CD4-positive, alpha-beta T cell treated with Interleukin-15 for 1 hour (primary cell): ENCODE measurements around the gene DENND4C.
"Not testable (repeated sequence)": the region's sequence is repeated elsewhere in the genome, so short reads cannot be mapped to it uniquely, and the experiment has no call there.

Source experiments
- DNase-seq: peaks from one replicate; pipeline ENCODE4 v3.0.0-alpha.2; 2020

DENND4C gene

DNA sequence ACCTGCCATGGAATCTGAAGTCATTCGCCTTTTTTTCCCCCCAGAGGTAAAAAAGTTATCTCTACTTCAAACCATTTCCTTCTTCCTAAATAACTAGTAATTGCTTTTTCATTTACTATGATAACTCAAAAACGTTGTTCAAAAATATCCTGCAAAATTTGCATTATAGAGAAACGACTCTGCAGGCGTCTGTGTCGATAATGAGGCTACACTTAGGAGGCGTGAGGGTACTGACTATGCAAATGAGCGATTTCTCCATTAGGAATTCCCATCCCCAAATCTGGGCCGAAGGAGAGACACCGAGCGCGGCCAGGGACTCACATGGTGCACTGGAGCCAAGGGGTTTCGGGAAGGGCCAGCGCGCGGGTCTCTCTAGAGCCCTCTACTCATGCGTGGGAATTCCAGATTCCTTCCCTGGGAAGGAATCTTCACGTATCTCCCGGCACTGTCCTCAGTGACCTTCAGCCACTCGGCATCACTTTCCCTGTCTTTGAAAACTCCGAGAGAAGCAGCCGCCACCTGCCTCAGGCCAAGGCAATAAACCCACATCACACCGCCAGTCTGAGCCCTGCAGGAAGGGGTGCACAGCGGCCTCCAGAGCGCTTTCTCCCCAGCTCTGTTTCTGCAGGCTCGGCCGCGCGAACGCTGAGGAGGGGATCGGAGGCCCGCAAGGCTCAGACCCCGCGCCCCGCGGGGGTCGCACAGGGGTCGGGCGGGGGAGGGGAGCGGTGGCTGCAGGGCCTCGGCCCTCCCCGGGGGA, 718 bp upstream of the DENND4C start:
- DNase-seq: no peak

DNA sequence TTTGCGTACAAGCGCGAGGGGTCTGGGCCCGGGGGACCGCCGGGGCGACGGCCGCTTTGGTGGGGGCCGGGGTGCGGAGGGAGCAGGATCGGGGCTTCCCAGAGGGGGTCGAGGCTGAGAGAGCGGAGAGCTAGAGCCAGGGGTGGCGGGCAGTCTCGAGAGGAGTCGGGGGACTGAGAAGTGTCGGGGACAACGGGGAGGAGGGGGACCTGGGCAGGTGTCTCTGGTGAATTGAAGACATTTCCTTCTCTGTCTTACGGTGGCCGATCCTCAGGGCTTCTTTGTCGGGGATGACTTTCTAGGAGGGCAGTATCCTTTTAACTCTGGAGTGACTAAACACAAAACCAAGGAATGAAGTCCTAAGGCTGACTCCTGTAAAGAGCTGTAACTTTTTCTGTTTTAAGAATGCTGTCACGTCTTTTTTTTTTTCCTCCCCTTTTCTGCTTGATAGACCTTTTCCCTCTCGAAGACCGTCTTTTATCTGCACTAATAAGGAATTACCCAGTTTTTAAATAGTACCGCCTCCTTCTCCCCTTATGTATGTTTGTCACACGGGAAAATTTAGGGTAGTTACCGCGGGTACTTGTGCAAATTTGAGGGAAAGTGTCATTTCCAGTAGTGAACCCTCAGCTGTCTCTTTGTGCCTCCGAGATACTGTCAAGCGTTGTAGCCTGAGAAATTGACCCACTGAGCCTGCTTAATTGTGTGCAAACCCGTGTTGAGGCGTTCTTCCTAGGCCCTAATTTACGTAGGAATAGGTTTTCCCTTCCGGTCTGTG, 822 bp downstream of the DENND4C start:
- no peak for DNase-seq

DNA sequence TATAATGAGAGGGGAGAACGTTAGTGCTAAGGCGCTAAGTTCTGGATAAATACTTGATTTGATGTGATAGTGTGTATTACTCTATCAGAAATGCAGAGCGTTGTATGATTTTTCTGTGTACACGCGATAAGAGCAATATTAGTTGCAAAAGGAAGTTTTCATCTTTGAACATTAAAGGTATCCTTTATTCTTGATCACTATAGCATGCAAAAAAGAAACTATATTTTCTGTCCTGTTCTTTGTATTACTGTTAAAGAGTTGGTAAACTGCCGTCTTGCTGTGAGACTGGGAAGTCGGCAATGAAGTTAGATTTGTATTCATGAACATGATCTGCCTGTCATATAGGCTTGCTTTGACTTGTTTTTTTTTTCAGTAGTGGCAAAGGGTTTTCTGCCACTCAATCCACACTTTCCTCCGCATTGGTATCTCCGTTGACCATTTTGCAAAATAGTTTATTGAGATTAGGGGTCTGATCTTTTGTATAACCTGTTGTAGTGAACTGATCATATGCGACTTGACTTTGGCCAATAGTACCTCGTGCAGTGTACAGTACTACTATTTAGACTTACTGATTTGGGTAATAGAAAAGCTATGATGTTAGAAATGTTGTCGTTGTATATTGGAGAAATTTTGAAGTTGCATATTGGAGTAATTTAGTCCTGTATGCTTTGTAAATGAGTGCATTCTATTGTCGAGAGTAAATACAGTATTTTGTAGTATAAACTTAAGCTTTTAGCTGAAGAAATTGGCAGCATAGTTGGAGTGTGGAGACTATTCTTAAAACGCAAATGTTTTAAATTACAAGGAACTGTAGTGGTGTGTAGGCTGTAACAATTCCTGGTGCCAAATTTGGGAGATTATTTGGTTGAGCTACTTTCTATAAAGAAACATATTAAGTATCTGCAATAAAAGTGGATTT, 1.7 kb downstream of the DENND4C start:
- no peak for DNase-seq

DNA sequence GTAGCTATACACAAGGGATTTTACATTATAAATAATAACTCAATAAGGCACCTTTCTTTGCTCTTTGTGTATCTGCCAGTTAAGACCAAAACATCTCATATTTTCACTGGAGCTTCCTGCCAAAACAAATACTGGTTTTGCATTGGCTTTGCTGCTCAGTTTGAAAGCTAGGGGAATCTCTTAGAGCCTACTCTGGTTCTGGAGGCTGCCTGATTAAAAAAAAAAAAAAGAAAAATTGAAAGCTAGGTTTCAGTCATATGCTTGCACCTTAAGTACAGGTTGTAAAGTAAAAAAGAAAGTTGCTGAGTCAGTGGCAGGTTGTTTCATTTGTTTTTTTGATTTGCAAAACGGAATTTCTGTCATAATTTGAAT, 2.3 kb downstream of the DENND4C start:
- DNase-seq: no peak

DNA sequence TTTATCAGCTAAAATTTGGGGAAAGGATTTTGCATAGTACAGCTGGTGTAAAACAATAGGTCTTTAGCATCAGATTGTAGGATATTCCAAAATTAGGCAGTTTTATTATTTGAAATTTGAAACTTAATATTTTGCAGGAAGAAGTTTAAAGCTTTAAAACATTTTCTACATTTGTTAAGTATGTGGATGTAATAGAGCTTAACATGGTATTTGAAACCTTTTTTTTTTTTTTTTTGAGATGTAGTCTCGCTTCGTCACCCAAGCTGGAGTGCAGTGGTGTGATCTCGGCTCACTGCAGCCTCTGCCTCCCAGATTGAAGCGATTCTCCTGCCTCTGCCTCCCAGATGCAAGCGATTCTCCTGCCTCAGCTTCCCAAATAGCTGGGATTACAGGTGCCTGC, 2.9 kb downstream of the DENND4C start:
- no peak for DNase-seq

DNA sequence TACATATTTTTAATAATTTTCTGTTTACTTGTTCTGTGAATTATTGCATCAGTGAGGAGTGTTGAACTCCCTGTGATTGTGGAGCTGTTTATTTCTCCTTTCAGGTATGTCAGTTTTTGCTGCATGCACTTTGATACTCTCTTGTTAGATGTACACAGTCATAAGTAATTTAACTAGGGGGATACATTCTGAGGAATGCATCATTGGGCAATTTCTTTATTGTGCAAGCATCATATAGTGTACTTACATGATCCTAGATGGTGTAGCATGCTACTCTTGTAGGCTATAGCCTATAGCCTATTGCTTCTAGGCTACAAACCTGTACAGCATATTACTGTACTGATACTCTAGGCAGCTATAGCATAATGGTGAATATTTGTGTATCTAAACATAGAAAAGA, 9.5 kb downstream of the DENND4C start:
- DNase-seq: no peak

DNA sequence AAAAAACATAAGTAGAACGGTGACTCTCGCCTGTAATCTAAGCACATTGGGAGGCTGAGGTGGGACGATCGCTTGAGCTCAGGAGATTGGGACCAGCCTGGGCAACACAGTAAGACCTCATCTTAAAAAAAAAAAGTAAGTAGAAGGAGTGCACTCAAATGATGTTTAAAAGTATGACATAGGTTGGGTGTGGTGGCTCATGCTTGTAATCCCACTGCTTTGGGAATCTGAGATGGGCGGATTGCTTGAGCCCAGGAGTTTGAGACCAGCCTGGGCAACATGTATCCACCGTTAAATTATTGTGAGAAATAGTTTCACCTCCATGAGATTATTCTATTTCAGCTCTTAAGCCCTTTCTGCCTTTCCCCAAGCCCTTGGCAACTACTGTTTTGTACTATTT, 11.2 kb downstream of the DENND4C start:
- no peak for DNase-seq

DNA sequence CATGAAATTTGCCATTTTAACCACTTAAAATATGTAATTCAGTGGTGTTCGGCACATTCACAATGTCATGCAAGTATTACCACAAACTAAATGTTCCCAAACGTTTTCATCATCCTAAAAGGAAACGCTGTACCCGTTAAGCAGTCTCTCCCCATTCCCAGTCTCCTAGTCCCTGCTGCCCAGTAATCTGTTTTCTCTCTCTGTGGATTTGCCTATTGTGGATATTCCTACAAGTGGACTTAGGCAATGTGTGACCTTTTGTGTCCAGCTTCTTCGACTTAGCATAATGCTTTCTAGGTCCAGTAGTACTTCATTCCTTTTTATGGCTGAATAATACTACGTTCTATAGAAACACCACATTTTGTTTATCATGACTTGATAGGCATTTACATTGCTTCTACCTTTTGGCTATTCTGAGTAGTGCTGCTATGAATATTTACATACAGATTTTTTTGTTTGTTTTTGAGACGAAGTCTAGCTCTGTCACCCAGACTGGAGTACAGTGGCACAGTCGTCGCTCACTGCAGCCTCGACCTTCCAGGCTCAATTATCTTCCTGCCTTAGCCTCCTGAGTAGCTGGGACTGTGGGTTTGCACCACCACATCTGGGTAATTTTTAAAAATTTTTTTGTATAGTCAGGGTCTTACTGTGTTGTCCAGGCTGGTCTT, 13.0 kb downstream of the DENND4C start:
- no peak for DNase-seq

DNA sequence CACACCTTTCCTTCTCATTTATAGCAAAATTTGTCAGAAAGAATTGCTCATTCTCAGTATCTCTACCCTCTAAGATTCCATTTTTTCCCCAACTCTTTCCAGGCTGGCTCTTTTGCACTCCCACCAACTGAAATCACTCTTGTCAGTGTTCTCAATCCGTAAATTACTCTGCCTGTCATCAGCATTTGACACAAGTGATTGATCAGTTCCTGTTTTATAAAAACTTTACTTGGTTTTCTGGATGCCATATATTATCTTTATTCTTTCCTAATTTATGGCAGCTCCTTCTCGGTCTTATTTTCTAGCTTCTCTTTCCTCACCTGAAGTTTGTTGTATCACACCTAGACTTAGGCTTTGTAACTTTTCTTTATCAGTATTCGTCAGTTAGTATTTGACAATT, 16.4 kb downstream of the DENND4C start:
- DNase-seq: no peak

DNA sequence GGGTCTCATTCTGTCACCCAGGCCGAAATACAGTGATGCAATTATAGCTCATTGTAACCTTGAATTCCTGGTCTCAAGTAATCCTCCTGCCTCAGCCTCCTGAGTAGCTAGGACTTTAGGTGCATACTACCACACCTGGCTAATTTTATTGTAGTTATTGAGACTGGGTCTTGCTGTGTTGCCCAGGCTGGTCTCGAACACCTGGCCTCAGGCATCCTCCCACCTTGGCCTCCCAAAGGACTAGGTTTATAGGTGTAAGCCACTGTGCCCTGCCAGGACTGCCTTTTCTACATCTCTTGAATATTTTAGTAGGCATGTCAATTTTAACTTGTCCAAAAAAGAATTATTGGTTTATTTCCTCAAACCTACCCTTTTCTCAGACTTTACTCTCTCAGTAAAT, 16.9 kb downstream of the DENND4C start:
- DNase-seq: no peak

DNA sequence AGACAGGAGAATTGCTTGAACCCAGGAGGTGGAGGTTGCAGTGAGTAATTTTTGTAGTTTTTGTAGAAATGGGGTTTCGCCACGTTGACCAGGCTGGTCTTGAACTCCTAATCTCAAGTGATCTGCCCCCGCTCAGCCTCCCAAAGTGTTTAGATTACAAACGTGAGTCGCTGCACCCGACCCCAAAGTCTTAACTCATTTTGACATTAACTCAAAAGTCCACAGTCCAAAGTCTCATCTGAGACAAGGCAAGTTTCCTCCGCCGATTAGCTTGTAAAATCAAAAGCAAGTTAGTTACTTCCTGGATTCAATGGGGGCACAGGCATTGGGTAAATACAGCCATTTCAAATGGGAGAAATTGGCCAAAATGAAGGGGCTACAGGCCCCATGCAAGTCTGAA, 19.9 kb downstream of the DENND4C start:
- not testable (repeated sequence) for DNase-seq

DNA sequence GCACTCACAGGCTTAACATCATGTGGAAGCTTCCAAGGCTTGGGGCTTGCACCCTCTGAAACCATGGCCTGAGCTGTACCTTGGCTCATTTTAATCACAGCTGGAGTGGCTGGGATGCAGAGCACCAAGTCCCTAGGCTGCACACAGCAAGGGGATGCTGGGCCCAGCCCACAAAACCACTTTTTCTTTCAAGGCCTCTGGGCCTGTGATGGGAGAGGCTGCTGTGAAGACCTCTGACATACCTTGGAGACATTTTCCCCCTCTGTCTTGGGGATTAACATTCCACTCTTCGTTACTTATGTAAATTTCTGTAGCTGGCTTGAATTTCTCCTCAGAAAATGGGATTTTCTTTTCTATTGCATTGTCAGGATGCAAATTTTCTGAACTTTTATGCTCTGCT, 20.7 kb downstream of the DENND4C start:
- not testable (repeated sequence) for DNase-seq

DNA sequence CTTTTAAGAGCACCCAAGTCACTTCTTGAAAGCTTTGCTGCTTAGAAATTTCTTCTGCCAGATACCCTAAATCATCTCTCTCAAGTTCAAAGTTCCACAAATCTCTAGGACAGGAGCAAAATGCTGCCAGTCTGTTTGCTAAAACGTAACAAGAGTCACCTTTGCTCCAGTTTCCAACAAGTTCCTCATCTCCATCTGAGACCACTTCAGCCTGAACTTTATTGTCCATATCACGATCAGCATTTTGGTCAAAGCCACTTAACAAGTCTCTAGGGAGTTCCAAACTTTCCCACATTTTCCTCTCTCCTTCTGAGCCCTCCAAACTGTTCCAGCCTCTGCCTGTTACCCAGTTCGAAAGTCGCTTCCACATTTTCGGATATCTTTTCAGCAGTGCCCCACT, 21.1 kb downstream of the DENND4C start:
- not testable (repeated sequence) for DNase-seq

DNA sequence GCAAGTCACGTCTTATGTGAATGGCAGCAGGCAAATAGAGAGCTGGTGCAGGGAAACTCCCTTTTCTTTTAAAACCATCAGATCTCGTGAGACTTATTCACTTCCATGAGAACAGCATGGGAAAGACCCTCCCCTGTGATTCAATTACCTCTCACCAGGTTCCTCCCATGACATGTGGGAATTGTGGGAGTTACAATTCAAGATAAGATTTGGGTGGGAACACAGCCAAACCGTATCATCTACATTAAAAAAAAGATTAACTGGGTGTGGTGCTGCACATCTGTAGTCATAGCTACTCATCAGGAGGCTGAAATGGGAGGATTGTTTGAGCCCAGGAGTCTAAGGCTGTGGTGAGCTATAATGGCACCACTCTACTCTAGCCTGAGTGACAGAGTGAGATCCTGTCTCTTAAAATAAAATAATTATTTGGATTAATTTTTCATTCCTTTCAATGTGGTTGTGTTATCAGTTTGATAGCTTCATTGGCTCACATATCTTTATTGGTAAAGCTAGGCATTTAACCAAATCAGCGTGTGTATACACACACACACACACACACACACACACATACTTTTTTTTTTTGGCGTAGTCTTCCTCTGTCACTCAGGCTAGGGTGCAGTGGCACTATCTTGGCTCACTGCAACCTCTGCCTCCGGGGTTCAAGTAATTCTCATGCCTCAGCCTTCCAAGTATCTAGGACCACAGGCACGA, 21.8 kb downstream of the DENND4C start:
- no peak for DNase-seq

DNA sequence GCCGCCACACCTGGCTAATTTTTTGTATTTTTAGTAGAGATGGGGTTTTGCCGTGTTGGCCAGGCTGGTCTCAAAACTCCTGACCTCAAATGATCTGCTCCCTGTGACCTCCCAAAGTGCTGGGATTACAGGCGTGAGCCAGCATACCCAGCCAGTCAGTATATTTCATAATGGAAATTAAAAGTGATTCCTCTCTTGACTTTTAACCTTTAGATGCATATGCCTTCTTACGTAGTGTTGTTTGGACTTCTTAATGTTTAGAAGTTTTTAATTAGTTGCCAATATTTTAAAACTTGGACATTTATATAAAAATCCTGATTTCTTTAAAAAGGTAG, 22.4 kb downstream of the DENND4C start:
- DNase-seq: no peak

DNA sequence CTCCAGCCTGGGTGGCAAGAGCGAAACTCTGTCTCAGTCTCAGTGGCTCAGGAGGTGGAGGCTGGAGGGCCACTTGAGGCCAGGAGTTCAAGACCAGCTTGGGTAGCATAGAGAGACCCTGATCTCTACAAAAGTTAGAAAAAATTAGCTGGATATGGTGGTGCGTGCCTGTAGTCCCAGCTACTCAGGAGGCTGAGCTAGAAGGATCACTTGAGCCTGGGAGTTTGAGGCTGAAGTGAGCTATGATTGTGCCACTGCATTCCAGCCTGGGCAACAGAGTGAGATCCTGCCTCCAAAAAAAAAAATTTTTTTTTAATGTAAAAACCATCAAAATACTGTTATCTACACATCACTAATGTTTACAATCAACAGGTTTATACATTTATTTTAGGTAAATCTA, 24.6 kb downstream of the DENND4C start:
- DNase-seq: no peak

DNA sequence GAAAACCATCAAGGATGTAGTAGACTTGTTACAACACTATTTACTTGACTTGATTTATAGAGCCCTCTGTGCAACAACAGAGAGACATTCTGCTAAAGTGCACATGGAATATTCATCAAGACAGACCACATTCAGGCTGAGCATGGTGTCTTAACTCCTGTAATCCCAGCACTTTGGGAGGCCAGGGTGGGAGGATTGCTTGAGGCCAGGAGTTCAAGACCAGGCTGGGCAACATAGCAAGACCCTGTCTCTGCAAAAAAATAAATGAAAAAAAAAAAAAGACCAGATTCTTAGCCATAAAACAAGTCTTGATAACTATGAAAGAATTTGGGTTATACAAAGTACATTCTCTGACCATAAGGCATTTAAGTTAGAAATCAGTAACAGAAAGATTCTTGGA, 25.3 kb downstream of the DENND4C start:
- no peak for DNase-seq

DNA sequence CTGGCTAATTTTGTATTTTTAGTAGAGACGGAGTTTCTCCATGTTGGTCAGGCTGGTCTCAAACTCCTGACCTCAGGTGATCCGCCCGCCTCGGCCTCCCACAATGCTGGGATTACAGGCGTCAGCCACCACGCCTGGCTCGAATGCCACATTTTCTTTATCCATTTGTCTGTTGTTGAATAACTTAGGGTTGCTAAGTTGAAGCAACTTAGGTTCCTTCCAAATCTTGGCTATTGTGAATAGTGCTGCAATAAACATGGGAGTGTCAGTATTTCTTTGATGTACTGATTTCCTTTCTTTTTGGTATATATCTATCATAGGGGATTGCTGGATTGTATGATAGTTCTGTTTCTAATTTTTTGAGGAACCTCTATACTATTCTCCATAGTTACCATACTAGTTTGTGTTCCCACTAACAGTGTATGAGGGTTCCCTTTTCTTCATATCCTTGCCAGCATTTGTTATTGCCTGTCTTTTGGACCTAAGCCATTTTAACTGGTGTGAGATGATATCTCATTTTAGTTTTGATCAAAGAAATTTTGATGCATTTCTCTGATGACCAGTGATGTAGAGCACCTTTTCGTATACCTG, 29.3 kb downstream of the DENND4C start:
- not testable (repeated sequence) for DNase-seq

DNA sequence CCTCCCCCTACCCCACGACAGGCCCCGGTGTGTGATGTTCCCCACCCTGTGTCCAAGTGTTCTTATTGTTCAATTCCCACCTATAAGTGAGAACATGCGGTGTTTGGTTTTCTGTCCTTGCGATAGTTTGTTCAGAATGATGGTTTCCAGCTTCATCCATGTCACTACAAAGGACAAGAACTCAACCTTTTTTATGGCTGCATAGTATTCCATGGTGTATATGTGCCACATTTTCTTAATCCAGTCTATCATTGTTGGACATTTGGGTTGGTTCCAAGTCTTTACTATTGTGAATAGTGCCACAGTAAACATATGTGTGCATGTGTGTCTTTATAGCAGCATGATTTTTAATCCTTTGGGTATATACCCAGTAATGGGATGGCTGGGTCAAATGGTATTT, 35.1 kb downstream of the DENND4C start:
- not testable (repeated sequence) for DNase-seq

DNA sequence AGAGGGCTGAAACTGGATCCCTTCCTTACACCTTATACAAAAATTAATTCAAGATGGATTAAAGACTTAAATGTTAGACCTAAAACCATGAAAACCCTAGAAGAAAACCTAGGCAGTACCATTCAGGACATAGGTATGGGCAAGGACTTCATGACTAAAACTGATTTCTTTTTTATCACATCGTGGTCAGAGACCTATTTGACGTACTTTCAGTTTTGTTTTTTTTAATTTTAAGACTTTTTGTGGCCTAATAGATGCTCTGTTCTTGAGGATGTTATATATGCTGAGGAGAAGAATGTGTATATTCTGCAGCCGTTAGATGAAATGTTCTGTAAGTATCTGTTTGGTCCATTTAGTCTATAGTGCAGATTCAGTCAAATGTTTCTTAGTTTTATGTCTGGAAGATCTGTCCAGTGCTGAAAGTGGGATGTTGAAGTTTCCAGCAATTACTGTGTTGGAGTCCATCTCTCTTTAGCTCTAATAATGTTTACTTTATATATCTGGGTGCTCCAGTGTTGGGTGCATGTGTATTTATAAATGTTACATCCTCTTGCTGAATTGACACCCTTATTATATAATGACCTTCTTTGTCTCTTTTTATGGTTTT, 36.4 kb downstream of the DENND4C start:
- not testable (repeated sequence) for DNase-seq

DNA sequence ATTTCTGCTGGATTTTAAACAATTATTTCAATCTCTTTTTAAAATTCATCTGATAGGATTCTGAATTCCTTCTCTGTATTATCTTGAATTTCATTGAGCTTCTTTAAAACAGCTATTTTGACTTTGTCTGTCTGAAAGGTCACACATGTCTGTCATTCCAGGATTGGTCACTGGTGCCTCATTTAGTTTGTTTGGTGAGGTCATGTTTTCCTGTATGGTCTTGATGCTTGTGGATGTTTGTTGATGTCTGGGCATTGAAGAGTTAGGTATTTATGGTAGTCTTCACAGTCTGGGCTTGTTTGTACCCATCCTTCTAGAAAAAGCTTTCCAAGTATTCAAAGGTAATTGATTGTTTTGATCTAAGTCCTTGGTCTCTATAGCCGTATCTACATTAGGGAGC, 39.1 kb downstream of the DENND4C start:
- DNase-seq: no peak
